SK-N-SH (cell line): Measurements from ENCODE around the gene DXO. TPM values are rescaled to one million over a fixed set of nuclear protein-coding genes. Genes with fewer than 3 reads are reported as not detected.
"Not testable (repeated sequence)": the region's sequence is repeated elsewhere in the genome, so short reads cannot be mapped to it uniquely, and the experiment has no call there.

Experiments used
- CTCF ChIA-PET: fragments of 300-600, 350-600 bp; formaldehyde crosslinking; extraction: SDS; loops from one replicate; lab custom pipeline; 2021; lab: Yijun Ruan, JAX
- POLR2A ChIA-PET: fragments of 350-600 bp; sonication (Branson Sonifier 250); formaldehyde crosslinking; extraction: SDS; loops from one replicate; lab custom pipeline; 2020; ENCODE audit warnings: antibody characterized with exemption, inconsistent platforms; lab: Yijun Ruan, JAX
- DNase-seq: peaks from one replicate; pipeline ENCODE4 v3.0.0; 2012
- H2AFZ ChIP-seq: fragments of 200-600 bp; sonication (generic); 2 replicates; pipeline ENCODE4 v1.8.1; 2016; ENCODE audit warnings: antibody characterized with exemption, mild to moderate bottlenecking, low read depth
- H3F3A ChIP-seq: fragments of 200-600 bp; sonication (generic); replicated peaks from 2 replicates; pipeline ENCODE3; 2016; ENCODE audit warnings: antibody characterized with exemption, mild to moderate bottlenecking; ENCODE audit not compliant: insufficient read depth
- H3K27ac ChIP-seq, 2 experiments: fragments of 200-500 bp in 1 of 2; fragments of 200-600 bp in 1 of 2; sonication (Bioruptor generic) in 1 of 2; sonication (generic), shearing (Covaris generic) in 1 of 2; 2 replicates each; pipeline versions ENCODE4 v1.5.1 to v1.6.1; 2014 to 2016; ENCODE audit warnings: low read depth in 2 of 2, inconsistent platforms in 1 of 2, low read length in 1 of 2, mild to moderate bottlenecking in 1 of 2, mixed read lengths in 1 of 2
- H3K27me3 ChIP-seq: fragments of 200-600 bp; sonication (generic), shearing (Covaris generic); 2 replicates; pipeline ENCODE4 v1.6.1; 2016; ENCODE audit warnings: mixed run types; ENCODE audit not compliant: insufficient read depth
- H3K36me3 ChIP-seq, 2 experiments: fragments of 200-500 bp in 1 of 2; fragments of 200-600 bp in 1 of 2; sonication (Bioruptor generic) in 1 of 2; sonication (generic) in 1 of 2; replicated peaks in 1 of 2; 2 replicates each; pipeline versions ENCODE3 to v1.5.1; 2014 to 2016; ENCODE audit warnings: low read length in 1 of 2, mild to moderate bottlenecking in 1 of 2; ENCODE audit not compliant: insufficient read depth in 2 of 2, control insufficient read depth in 1 of 2
- H3K4me1 ChIP-seq, 2 experiments: fragments of 200-500 bp in 1 of 2; fragments of 200-600 bp in 1 of 2; sonication (Bioruptor generic) in 1 of 2; sonication (generic), shearing (Covaris generic) in 1 of 2; 2 replicates each; pipeline versions ENCODE4 v1.5.1 to v1.6.1; 2014 to 2016; ENCODE audit warnings: low read depth in 1 of 2, low read length in 1 of 2, mixed run types in 1 of 2; ENCODE audit not compliant: insufficient read depth in 2 of 2, control insufficient read depth in 1 of 2
- H3K4me2 ChIP-seq: fragments of 200-600 bp; sonication (generic), shearing (Covaris generic); 2 replicates; pipeline ENCODE4 v1.6.1; 2017; ENCODE audit warnings: mixed run types
- H3K4me3 ChIP-seq, 2 experiments: fragments of 200-500 bp in 1 of 2; fragments of 200-600 bp in 1 of 2; sonication (Bioruptor generic) in 1 of 2; sonication (generic), shearing (Covaris generic) in 1 of 2; 2 replicates each; pipeline versions ENCODE4 v1.5.1 to v1.8.1; 2014 to 2016; ENCODE audit warnings: low read depth in 2 of 2, inconsistent platforms in 1 of 2, low read length in 1 of 2, mild to moderate bottlenecking in 1 of 2, mixed read lengths in 1 of 2, moderate library complexity in 1 of 2
- H3K79me2 ChIP-seq: fragments of 200-600 bp; sonication (generic); 2 replicates; pipeline ENCODE4 v1.8.1; 2017; ENCODE audit warnings: mild to moderate bottlenecking; ENCODE audit not compliant: insufficient read depth
- H3K9ac ChIP-seq: fragments of 200-600 bp; sonication (generic); 2 replicates; pipeline ENCODE4 v1.6.1; 2017; ENCODE audit warnings: mixed run types
- H3K9me2 ChIP-seq: fragments of 200-600 bp; sonication (generic); 2 replicates; pipeline ENCODE4 v1.6.1; 2017; ENCODE audit warnings: mixed run types
- H3K9me3 ChIP-seq: fragments of 200-600 bp; sonication (generic); 2 replicates; pipeline ENCODE4 v1.6.1; 2017; ENCODE audit warnings: mixed run types, mild to moderate bottlenecking, moderate library complexity
- H4K20me1 ChIP-seq: fragments of 200-600 bp; sonication (generic); 2 replicates; pipeline ENCODE4 v1.6.1; 2017; ENCODE audit warnings: mild to moderate bottlenecking, mixed run types; ENCODE audit not compliant: insufficient read depth
- WGBS: methylation state at CpG from one replicate; pipeline ENCODE4 v1.1.6; 2017; ENCODE audit warnings: low lambda C conversion rate; 5-methylcytosine and 5-hydroxymethylcytosine counted together
- polyA plus RNA-seq, 3 experiments: library from polyadenylated mRNA; depleted of rRNA; stranded (reverse); fragments of >200 nt; gene quantifications; 2 replicates each; pipeline ENCODE4 v1.2.3, GENCODE V29; 2012

Gene DXO
- polyA plus RNA-seq, 1 of the 3 experiments (the other 2 are of a cell fraction) = 25.3 TPM

DNA sequence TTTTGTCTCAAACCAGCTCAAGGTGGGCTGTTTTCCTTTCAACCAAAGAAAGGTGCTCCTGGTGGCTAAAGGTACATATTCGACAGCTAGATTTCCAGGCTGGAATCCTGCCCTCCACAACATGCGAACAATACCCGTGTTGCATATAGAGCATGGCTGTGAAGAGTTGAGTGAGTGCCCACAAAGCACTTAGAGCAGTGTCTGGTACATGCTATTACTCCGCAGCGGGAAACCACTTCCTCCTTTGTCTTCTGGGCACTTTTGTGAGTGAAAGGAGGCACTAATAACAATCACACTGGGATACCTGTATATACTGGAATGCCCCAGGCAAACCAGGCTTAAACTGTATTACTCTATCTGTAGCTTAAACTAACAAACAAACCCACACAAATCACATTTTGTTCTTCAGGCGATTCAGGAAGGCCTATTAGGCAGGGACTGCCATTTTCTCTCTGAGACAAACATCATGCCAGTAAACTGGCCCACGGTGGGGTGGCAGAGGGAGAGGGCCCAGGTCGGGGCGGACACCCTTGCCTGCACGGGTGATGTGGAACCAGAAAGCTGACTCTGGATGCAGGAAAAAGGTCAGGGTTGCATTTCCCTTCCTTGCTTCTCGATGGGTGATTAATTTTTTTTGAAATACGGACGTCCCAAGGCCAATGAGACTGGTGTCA lies 33.1 kb upstream of the DXO start:
- H4K20me1 ChIP-seq, POLR2A ChIA-PET, H3F3A ChIP-seq, H3K9me3 ChIP-seq, H3K27me3 ChIP-seq, H3K4me1 ChIP-seq, H2AFZ ChIP-seq, H3K79me2 ChIP-seq, CTCF ChIA-PET, H3K36me3 ChIP-seq, H3K27ac ChIP-seq, H3K4me3 ChIP-seq, H3K9me2 ChIP-seq, H3K9ac ChIP-seq, H3K4me2 ChIP-seq, DNase-seq: not testable (repeated sequence)
- 50% methylated on average over 9 of the region's 13 CpGs for WGBS

DNA sequence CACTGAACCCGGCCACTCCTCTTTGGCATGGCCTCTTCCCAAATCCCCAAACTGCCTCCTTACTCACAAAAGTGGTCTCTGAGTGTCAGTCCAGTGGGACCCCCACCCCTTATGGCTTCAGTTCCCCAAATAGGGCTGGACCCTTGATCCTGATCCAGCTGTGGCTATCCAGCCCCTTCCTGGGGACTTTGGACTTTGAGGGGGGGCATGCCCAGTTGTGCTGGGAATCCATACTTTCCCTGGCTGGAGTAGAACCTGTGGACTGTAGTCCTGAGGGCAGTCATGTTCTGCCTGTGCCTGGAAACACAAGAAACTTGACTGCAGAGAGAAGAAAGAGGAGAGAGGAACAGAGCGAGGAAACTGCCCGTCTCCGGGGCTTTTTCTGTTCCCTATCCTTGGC lies 32.5 kb upstream of the DXO start:
- H3K4me2 ChIP-seq, H3K9ac ChIP-seq, H3K79me2 ChIP-seq, H4K20me1 ChIP-seq, H3K4me3 ChIP-seq, H3K27ac ChIP-seq, H3K27me3 ChIP-seq, POLR2A ChIA-PET, H3K9me2 ChIP-seq, H2AFZ ChIP-seq, H3K36me3 ChIP-seq, H3F3A ChIP-seq, CTCF ChIA-PET, H3K4me1 ChIP-seq, DNase-seq, H3K9me3 ChIP-seq: not testable (repeated sequence)
- 85% methylated on average over 3 of the region's 4 CpGs for WGBS

DNA sequence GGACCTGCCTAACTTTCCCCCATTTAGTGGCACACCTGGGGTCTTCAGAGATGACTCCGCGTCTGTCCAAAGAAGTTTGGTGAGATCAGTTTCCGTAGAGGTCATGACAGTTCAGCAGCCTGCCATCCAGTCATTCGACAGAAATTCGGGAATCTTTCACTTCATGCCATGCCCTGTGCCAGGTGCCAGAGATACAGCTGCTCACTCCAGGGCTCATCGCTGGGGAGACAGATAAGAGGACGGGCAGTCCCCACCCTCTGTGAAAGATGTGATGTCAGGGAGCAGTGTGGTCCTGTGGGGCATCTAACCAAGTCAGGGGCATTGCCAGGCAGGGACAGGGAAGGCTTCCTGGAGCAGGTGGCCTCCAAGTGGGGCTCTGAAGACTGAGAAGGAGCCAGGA lies 31.4 kb upstream of the DXO start:
- H3K27ac ChIP-seq, H3K9me3 ChIP-seq, CTCF ChIA-PET, POLR2A ChIA-PET, H3K9ac ChIP-seq, H4K20me1 ChIP-seq, H3K4me2 ChIP-seq, H3K79me2 ChIP-seq, H3K27me3 ChIP-seq, H2AFZ ChIP-seq, H3K9me2 ChIP-seq, H3F3A ChIP-seq, H3K4me3 ChIP-seq, H3K4me1 ChIP-seq, DNase-seq, H3K36me3 ChIP-seq: not testable (repeated sequence)
- no CpG with 5 or more reads among the region's 7 CpGs for WGBS

DNA sequence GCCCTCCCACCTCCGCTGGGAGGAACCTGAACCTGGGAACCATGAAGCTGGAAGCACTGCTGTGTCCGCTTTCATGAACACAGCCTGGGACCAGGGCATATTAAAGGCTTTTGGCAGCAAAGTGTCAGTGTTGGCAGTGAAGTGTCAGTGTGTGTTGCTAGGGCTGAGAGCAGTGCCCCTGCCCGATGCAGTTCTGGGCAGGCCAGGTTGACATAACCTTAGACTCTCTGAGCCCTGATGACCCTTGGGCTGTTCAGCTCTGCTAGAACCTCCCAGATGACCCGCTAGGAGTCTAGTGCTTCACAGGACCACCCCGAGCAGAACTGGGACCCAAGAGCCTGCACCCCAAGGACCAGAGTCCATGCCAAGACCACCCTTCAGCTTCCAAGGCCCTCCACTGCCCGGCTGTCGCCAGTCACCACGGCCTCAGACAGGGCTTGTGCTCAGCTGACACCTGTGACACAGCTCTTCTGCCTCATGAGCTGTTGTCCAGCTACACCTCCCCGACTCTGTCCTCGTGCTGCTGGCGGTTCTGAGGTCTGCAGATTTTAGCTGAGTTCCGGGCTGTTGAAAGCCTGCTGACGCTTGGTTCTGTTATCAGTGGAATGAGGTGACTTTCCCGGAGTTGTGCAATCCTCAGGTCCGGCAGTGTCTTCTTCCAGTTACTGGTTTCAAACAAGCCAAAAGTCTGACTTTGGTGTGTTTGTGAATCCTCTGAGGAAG lies 30.8 kb upstream of the DXO start:
- H3F3A ChIP-seq, H3K9me3 ChIP-seq, H3K36me3 ChIP-seq, H3K4me1 ChIP-seq, H3K4me2 ChIP-seq, H2AFZ ChIP-seq, H3K27me3 ChIP-seq, H3K4me3 ChIP-seq, H3K79me2 ChIP-seq, DNase-seq, H3K9me2 ChIP-seq, H4K20me1 ChIP-seq, POLR2A ChIA-PET, H3K9ac ChIP-seq, CTCF ChIA-PET, H3K27ac ChIP-seq: not testable (repeated sequence)
- WGBS = no CpG with 5 or more reads among the region's 15 CpGs

DNA sequence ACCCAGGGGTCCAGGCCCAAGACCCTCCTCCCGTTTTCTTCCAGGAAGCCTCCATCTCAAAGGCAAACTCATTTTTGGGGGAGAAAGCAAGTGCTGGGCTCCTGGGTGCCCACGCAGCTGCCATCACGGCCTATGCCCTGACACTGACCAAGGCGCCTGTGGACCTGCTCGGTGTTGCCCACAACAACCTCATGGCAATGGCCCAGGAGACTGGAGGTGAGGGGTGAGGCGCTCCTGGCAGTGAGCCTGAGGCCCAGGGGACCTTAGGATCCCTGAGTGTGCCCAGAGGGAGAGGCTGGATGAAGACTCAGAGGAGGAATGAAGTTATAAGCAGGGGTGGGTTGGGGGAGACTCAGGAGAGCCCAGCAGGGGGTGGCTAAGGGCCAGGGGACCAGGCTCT lies 24.4 kb upstream of the DXO start:
- CTCF ChIA-PET, H3K4me1 ChIP-seq, H4K20me1 ChIP-seq, H3K9ac ChIP-seq, H3K9me3 ChIP-seq, H3K36me3 ChIP-seq, H3K9me2 ChIP-seq, H2AFZ ChIP-seq, H3F3A ChIP-seq, H3K4me2 ChIP-seq, H3K4me3 ChIP-seq, POLR2A ChIA-PET, DNase-seq, H3K27me3 ChIP-seq, H3K79me2 ChIP-seq, H3K27ac ChIP-seq: not testable (repeated sequence)
- 76% methylated on average over 5 of the region's 6 CpGs for WGBS

DNA sequence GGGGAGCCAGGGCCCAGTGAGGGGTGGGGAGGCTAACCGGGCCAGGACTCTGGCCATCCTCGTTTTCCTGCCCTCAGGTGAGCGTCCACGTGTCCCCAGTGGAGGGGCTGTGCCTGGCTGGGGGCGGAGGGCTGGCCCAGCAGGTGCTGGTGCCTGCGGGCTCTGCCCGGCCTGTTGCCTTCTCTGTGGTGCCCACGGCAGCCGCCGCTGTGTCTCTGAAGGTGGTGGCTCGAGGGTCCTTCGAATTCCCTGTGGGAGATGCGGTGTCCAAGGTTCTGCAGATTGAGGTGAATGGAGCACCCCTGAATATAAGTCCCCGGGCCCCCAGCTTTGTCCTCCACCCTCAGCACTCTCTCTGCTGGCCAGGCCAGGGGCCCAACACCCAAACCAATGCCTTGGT lies 22.5 kb upstream of the DXO start:
- H3K9ac ChIP-seq, H4K20me1 ChIP-seq, H2AFZ ChIP-seq, H3K9me2 ChIP-seq, H3K4me1 ChIP-seq, H3K79me2 ChIP-seq, H3K27ac ChIP-seq, DNase-seq, CTCF ChIA-PET, H3K36me3 ChIP-seq, H3K27me3 ChIP-seq, POLR2A ChIA-PET, H3F3A ChIP-seq, H3K9me3 ChIP-seq, H3K4me3 ChIP-seq, H3K4me2 ChIP-seq: not testable (repeated sequence)
- WGBS = 87% methylated on average over 6 of the region's 14 CpGs
